HUES48 (cell line): Measurements from ENCODE around the gene MTA2.
A peak's percentile ranks its signal among the peaks of the same experiment; 100 is the strongest.
"Not testable (repeated sequence)": the region's sequence is repeated elsewhere in the genome, so short reads cannot be mapped to it uniquely, and the experiment has no call there.

Source experiments
- H3K27ac ChIP-seq: one replicate; pipeline ENCODE4 v1.7.0; 2013; ENCODE audit warnings: low read depth, low read length, inconsistent platforms
- H3K27me3 ChIP-seq: 2 replicates; pipeline ENCODE4 v1.6.1; 2013; ENCODE audit warnings: mild to moderate bottlenecking, low read length; ENCODE audit not compliant: control insufficient read depth, insufficient read depth
- H3K36me3 ChIP-seq: 2 replicates; pipeline ENCODE4 v1.6.1; 2013; ENCODE audit warnings: low read length; ENCODE audit not compliant: control insufficient read depth, insufficient read depth
- H3K4me1 ChIP-seq: 2 replicates; pipeline ENCODE4 v1.6.1; 2013; ENCODE audit warnings: mild to moderate bottlenecking, low read length; ENCODE audit not compliant: control insufficient read depth, insufficient read depth
- H3K4me3 ChIP-seq: 2 replicates; pipeline ENCODE4 v1.5.1; 2013; ENCODE audit warnings: mild to moderate bottlenecking, low read depth, low read length
- H3K9ac ChIP-seq: 2 replicates; pipeline ENCODE4 v1.6.1; 2013; ENCODE audit warnings: mild to moderate bottlenecking, low read depth, low read length, moderate library complexity
- H3K9me3 ChIP-seq: 2 replicates; pipeline ENCODE4 v1.6.1; 2013; ENCODE audit warnings: low read length; ENCODE audit not compliant: control insufficient read depth, insufficient read depth

MTA2 gene

GRCh38 chr11:62588966-62589637 lies 12.6 kb downstream of the MTA2 start:
- H3K36me3 ChIP-seq: peaks cover 39% of the 10 kb centered on the region
- peaks cover 9% of the 10 kb centered on the region; the same call in 1 of the 2 replicates for H3K4me1 ChIP-seq
- H3K27me3 ChIP-seq: no peaks in the 10 kb centered on the region
- H3K9me3 ChIP-seq: no peaks in the 10 kb centered on the region
- no peak overlapping the region for H3K9ac ChIP-seq
- H3K27ac ChIP-seq: no peak overlapping the region
- H3K4me3 ChIP-seq: no peak overlapping the region

GRCh38 chr11:62585356-62585755 lies 16.3 kb downstream of the MTA2 start:
- not testable (repeated sequence) for H3K4me1 ChIP-seq, H3K9me3 ChIP-seq, H3K4me3 ChIP-seq, H3K9ac ChIP-seq, H3K27me3 ChIP-seq, H3K27ac ChIP-seq
- peaks cover 58% of the 10 kb centered on the region for H3K36me3 ChIP-seq

GRCh38 chr11:62581735-62582134 lies 19.9 kb downstream of the MTA2 start:
- not testable (repeated sequence) for H3K4me1 ChIP-seq, H3K9me3 ChIP-seq, H3K27ac ChIP-seq, H3K27me3 ChIP-seq, H3K9ac ChIP-seq, H3K4me3 ChIP-seq
- peaks cover 66% of the 10 kb centered on the region for H3K36me3 ChIP-seq

GRCh38 chr11:62580959-62581715 lies 20.5 kb downstream of the MTA2 start:
- H3K27ac ChIP-seq: no peak overlapping the region
- H3K4me1 ChIP-seq: no peaks in the 10 kb centered on the region
- no peaks in the 10 kb centered on the region for H3K9me3 ChIP-seq
- H3K9ac ChIP-seq: no peak overlapping the region
- H3K27me3 ChIP-seq: no peaks in the 10 kb centered on the region
- H3K4me3 ChIP-seq: no peak overlapping the region
- peaks cover 69% of the 10 kb centered on the region for H3K36me3 ChIP-seq

GRCh38 chr11:62579252-62579651 lies 22.4 kb downstream of the MTA2 start:
- Histone ChIP-seq H3K4me3 (no peak overlapping the region), H3K9ac (no peak overlapping the region), H3K4me1 (peaks cover 8% of the 10 kb centered on the region; the same call in 1 of the 2 replicates), H3K27me3 (no peaks in the 10 kb centered on the region), H3K27ac (no peak overlapping the region), H3K9me3 (no peaks in the 10 kb centered on the region), H3K36me3 (peaks cover 64% of the 10 kb centered on the region)

GRCh38 chr11:62578541-62578940 lies 23.1 kb downstream of the MTA2 start:
- no peak overlapping the region for H3K9ac ChIP-seq
- H3K27ac ChIP-seq: no peak overlapping the region
- no peaks in the 10 kb centered on the region for H3K9me3 ChIP-seq
- no peak overlapping the region for H3K4me3 ChIP-seq
- peaks cover 8% of the 10 kb centered on the region; the same call in 1 of the 2 replicates for H3K4me1 ChIP-seq
- no peaks in the 10 kb centered on the region for H3K27me3 ChIP-seq
- peaks cover 61% of the 10 kb centered on the region for H3K36me3 ChIP-seq

- no peak overlapping the region for H3K27ac ChIP-seq
- peaks cover 62% of the 10 kb centered on the region for H3K36me3 ChIP-seq
- no peak overlapping the region for H3K9ac ChIP-seq
- H3K27me3 ChIP-seq: no peaks in the 10 kb centered on the region
- no peak overlapping the region for H3K4me3 ChIP-seq
- H3K9me3 ChIP-seq: no peaks in the 10 kb centered on the region
- peaks cover 13% of the 10 kb centered on the region for H3K4me1 ChIP-seq
These were observed 24.5 kb downstream of the MTA2 start for GRCh38 chr11:62577046-62577714.

- no peaks in the 10 kb centered on the region for H3K27me3 ChIP-seq
- peaks cover 62% of the 10 kb centered on the region for H3K36me3 ChIP-seq
- H3K9ac ChIP-seq: no peak overlapping the region
- H3K4me3 ChIP-seq: no peak overlapping the region
- no peaks in the 10 kb centered on the region for H3K9me3 ChIP-seq
- H3K27ac ChIP-seq: no peak overlapping the region
- peaks cover 16% of the 10 kb centered on the region for H3K4me1 ChIP-seq
These were observed 25.8 kb downstream of the MTA2 start for GRCh38 chr11:62575837-62576236.

- Histone ChIP-seq H3K36me3 (peaks cover 64% of the 10 kb centered on the region), H3K9me3 (no peaks in the 10 kb centered on the region), H3K9ac (no peak overlapping the region), H3K4me1 (peaks cover 16% of the 10 kb centered on the region), H3K27me3 (no peaks in the 10 kb centered on the region), H3K4me3 (peak overlapping the region; percentile 91), H3K27ac (no peak overlapping the region)
These were observed 26.5 kb downstream of the MTA2 start for GRCh38 chr11:62575156-62575555.

- Histone ChIP-seq H3K27me3 (no peaks in the 10 kb centered on the region), H3K4me1 (peaks cover 16% of the 10 kb centered on the region), H3K36me3 (peaks cover 65% of the 10 kb centered on the region), H3K9me3 (no peaks in the 10 kb centered on the region), H3K4me3 (peak overlapping the region; percentile 91), H3K9ac (peak overlapping the region; percentile 67), H3K27ac (peak overlapping the region; percentile 83)
These were observed 27.1 kb downstream of the MTA2 start for GRCh38 chr11:62574363-62575071.
